Measurements from ENCODE around the gene TMEM9.

The TMEM9 gene

GRCh38 chr1:201126463-201126831 is 27.8 kb downstream of the TMEM9 start:
- no peak for DNase-seq

GRCh38 chr1:201125800-201126199 is 28.5 kb downstream of the TMEM9 start:
- DNase-seq: no peak

- DNase-seq: no peak
These were observed 29.3 kb downstream of the TMEM9 start for GRCh38 chr1:201125019-201125418.

- DNase-seq: no peak
These were observed 30.4 kb downstream of the TMEM9 start for GRCh38 chr1:201123866-201124265.

- no peak for DNase-seq
These were observed 31.8 kb downstream of the TMEM9 start for GRCh38 chr1:201122321-201122957.

GRCh38 chr1:201119206-201120197 is 34.8 kb downstream of the TMEM9 start:
- DNase-seq: peak; percentile 21

- no peak for DNase-seq
These were observed 38.2 kb downstream of the TMEM9 start for GRCh38 chr1:201116091-201116490.

- no peak for DNase-seq
These were observed 38.8 kb downstream of the TMEM9 start for GRCh38 chr1:201115390-201115937.

- peak; percentile 89 for DNase-seq
These were observed 39.8 kb downstream of the TMEM9 start for GRCh38 chr1:201114245-201115131.

GRCh38 chr1:201113451-201114244 is 40.6 kb downstream of the TMEM9 start:
- no peak for DNase-seq

GRCh38 chr1:201112926-201113325 is 41.3 kb downstream of the TMEM9 start:
- DNase-seq: no peak

GRCh38 chr1:201112173-201112731 is 42.0 kb downstream of the TMEM9 start, which contains the start of gene CACNA1S:
Gene CACNA1S (minus strand): TSS chr1:201112426. CDS start chr1:201112339, 87 bp downstream.
- DNase-seq: no peak

GRCh38 chr1:201111672-201112071 is 42.6 kb downstream of the TMEM9 start:
- no peak for DNase-seq

GRCh38 chr1:201111156-201111555 is 43.1 kb downstream of the TMEM9 start:
- no peak for DNase-seq

- no peak for DNase-seq
These were observed 43.7 kb downstream of the TMEM9 start for GRCh38 chr1:201110616-201111015.

- no peak for DNase-seq
These were observed 44.1 kb downstream of the TMEM9 start for GRCh38 chr1:201110138-201110537.

GRCh38 chr1:201109651-201110050 is 44.6 kb downstream of the TMEM9 start:
- no peak for DNase-seq

- no peak for DNase-seq
These were observed 45.7 kb downstream of the TMEM9 start for GRCh38 chr1:201108614-201109013.

- no peak for DNase-seq
These were observed 48.6 kb downstream of the TMEM9 start for GRCh38 chr1:201105688-201106087.

GRCh38 chr1:201104141-201104540 is 50.1 kb downstream of the TMEM9 start:
- no peak for DNase-seq

- no peak for DNase-seq
These were observed 50.6 kb downstream of the TMEM9 start for GRCh38 chr1:201103666-201104065.
